K562 (cell line): ENCODE measurements around the gene CBFA2T2. TPM values are rescaled to one million over a fixed set of nuclear protein-coding genes. Genes with fewer than 3 reads are reported as not detected.

Source experiments
- ATAC-seq: fragments of 200-7000 bp; cut with Tn5 transposase; 3 replicates; pipeline ENCODE4 v1.9.1; 2020; ENCODE audit warnings: moderate library complexity
- BruUV-seq: library from RNA; stranded (reverse); fragments of 400-500 nt; replicated peaks from 2 replicates; lab custom pipeline; 2021; lab: Mats Ljungman, UMichigan
- CTCF ChIA-PET: fragments of 300-600 bp; formaldehyde crosslinking; extraction: SDS; loops from one replicate; lab custom pipeline; 2021; ENCODE audit warnings: low intra/inter-chr PET ratio; lab: Yijun Ruan, JAX
- POLR2A ChIA-PET: fragments of 300-600, 350-650 bp; sonication (Branson Sonifier 250); formaldehyde crosslinking; extraction: SDS; loops from one replicate; lab custom pipeline; 2021; ENCODE audit warnings: antibody characterized with exemption, inconsistent platforms; lab: Yijun Ruan, JAX
- DNase-seq, 4 experiments: peaks; one replicate each; pipeline versions ENCODE4 v3.0.0 to v3.0.0-alpha.2; 2011 to 2018; ENCODE audit warnings: low spot score in 3 of 4, mixed read lengths in 3 of 4; ENCODE audit errors: extremely low read depth in 1 of 4
- FAIRE-seq: peaks from 2 replicates; lab custom pipeline; 2011; peaks lifted over from hg19 to GRCh38; lab: Jason Lieb, UNC
- H2AFZ ChIP-seq: 2 replicates; pipeline ENCODE4 v1.6.0; 2011; ENCODE audit warnings: low read depth, low read length, control low read depth, inconsistent platforms
- H3K27ac ChIP-seq: fragments of 200-600 bp; 3 replicates; pipeline ENCODE4 v1.8.0; 2011; ENCODE audit warnings: low read depth, mild to moderate bottlenecking, control low read depth, inconsistent platforms, low read length, moderate library complexity, mixed read lengths; ENCODE audit errors: extremely low read depth
- H3K27me3 ChIP-seq, 2 experiments: fragments of 300-600 bp in 1 of 2; 2 replicates in 1 of 2; 3 replicates in 1 of 2; pipeline versions ENCODE4 v1.6.0 to v1.8.0; 2011; ENCODE audit warnings: inconsistent platforms in 2 of 2, low read length in 2 of 2, mild to moderate bottlenecking in 1 of 2, mixed read lengths in 1 of 2, moderate library complexity in 1 of 2; ENCODE audit not compliant: control insufficient read depth in 2 of 2, insufficient read depth in 2 of 2
- H3K36me3 ChIP-seq: fragments of 300-600 bp; 3 replicates; pipeline ENCODE4 v1.8.0; 2011; ENCODE audit warnings: mild to moderate bottlenecking, low read length, inconsistent platforms; ENCODE audit not compliant: control insufficient read depth, insufficient read depth
- H3K4me1 ChIP-seq, 2 experiments: fragments of 200-600 bp in 1 of 2; replicated peaks in 1 of 2; 2 replicates in 1 of 2; 3 replicates in 1 of 2; pipeline versions ENCODE4 v1.5.1 to v1.8.0; 2011; ENCODE audit warnings: inconsistent platforms in 2 of 2, low read length in 2 of 2, mild to moderate bottlenecking in 1 of 2, mixed read lengths in 1 of 2, moderate library complexity in 1 of 2; ENCODE audit not compliant: control insufficient read depth in 2 of 2, insufficient read depth in 2 of 2
- H3K4me2 ChIP-seq: 2 replicates; pipeline ENCODE4 v1.6.1; 2011; ENCODE audit warnings: low read length, control low read depth, inconsistent platforms, mixed read lengths; ENCODE audit not compliant: insufficient read depth
- H3K4me3 ChIP-seq: fragments of 200-600 bp; sonication (generic), shearing (Covaris generic); 2 replicates; pipeline ENCODE4 v1.5.1; 2016; ENCODE audit warnings: control low read depth, inconsistent platforms
- H3K79me2 ChIP-seq: fragments of 200-600 bp; 3 replicates; pipeline ENCODE4 v1.8.0; 2011; ENCODE audit warnings: low read length, inconsistent platforms; ENCODE audit not compliant: control insufficient read depth, insufficient read depth
- H3K9ac ChIP-seq, 2 experiments: 2 replicates each; pipeline versions ENCODE4 v1.6.0 to v1.6.1; 2011; ENCODE audit warnings: low read depth in 2 of 2, low read length in 2 of 2, control low read depth in 1 of 2, inconsistent platforms in 1 of 2, mild to moderate bottlenecking in 1 of 2, mixed read lengths in 1 of 2; ENCODE audit not compliant: insufficient read depth in 1 of 2
- H3K9me1 ChIP-seq: one replicate; pipeline ENCODE4 v1.6.0; 2011; ENCODE audit warnings: inconsistent platforms, mild to moderate bottlenecking, low read length, moderate library complexity; ENCODE audit not compliant: control insufficient read depth, insufficient read depth
- H3K9me3 ChIP-seq: replicated peaks from 2 replicates; pipeline ENCODE4 v1.5.1; 2011; ENCODE audit warnings: low read depth, low read length, inconsistent platforms; ENCODE audit not compliant: control insufficient read depth, insufficient read depth
- H4K20me1 ChIP-seq: replicated peaks from 2 replicates; pipeline ENCODE4 v1.6.1; 2011; ENCODE audit warnings: low read length, inconsistent platforms, mixed read lengths; ENCODE audit not compliant: control insufficient read depth, insufficient read depth
- HDAC3 ChIP-seq: fragments of 450-650 bp; IDR thresholded peaks from 2 replicates; pipeline ENCODE4 v1.6.1; 2018; ENCODE audit warnings: borderline replicate concordance, mild to moderate bottlenecking, moderate library complexity; ENCODE audit not compliant: partially characterized antibody
- NFRKB ChIP-seq: fragments of 450-650 bp; IDR thresholded peaks from 2 replicates; pipeline ENCODE4 v1.6.1; 2016; ENCODE audit warnings: low read depth
- NR2C2 ChIP-seq, 2 experiments: fragments of 200-800 bp in 1 of 2; sonication (Bioruptor generic) in 1 of 2; sonication (generic) in 1 of 2; formaldehyde crosslinking in 1 of 2; IDR thresholded peaks; 2 replicates each; pipeline versions ENCODE4 v1.6.1 to v1.8.0; 2016 to 2022; ENCODE audit warnings: mild to moderate bottlenecking in 1 of 2, missing compliant biosample characterization in 1 of 2, missing genetic modification characterization in 1 of 2, missing genetic modification reagents in 1 of 2
- NRF1 ChIP-seq, 2 experiments: fragments of 450-650 bp; IDR thresholded peaks in 1 of 2; conservative IDR thresholded peaks in 1 of 2; 2 replicates each; pipeline ENCODE4 v1.6.1; 2014; ENCODE audit warnings: mild to moderate bottlenecking in 2 of 2
- PRMT5 ChIP-seq: sonication (generic); formaldehyde crosslinking; IDR thresholded peaks from 2 replicates; pipeline ENCODE4 v1.5.0; 2020; ENCODE audit warnings: missing genetic modification reagents
- WGBS: fragments of 100-300 bp; shearing (Covaris generic); methylation state at CpG from one replicate; pipeline ENCODE4 v1.1.6; 2016; ENCODE audit warnings: low coverage, mixed read lengths; ENCODE audit not compliant: insufficient coverage; ENCODE audit errors: missing lambda C conversion rate; 5-methylcytosine and 5-hydroxymethylcytosine counted together
- in situ Hi-C: fragments of 300-500 bp; cut with MboI; formaldehyde crosslinking; loops from 4 replicates; pipeline ENCODE4 v1.15.0; 2018; ENCODE audit warnings: inconsistent platforms, mixed read lengths
- intact Hi-C: fragments of 100-400 bp; cut with micrococcal nuclease; formaldehyde crosslinking; loops from 2 replicates; pipeline ENCODE4 v1.14.2; 2022
- polyA plus RNA-seq, 8 experiments: library from polyadenylated mRNA; depleted of rRNA in 4 of 8; stranded (reverse) in 5 of 8; unstranded in 3 of 8; fragments of >200 nt; fragmentation: Nextera tagmentation in 2 of 8; fragmentation: Illumina TruSeq in 1 of 8; extraction: Ambion mirVana in 2 of 8; extraction: Trizol in 1 of 8; gene quantifications; 2 replicates each; pipeline versions ENCODE4 v1.2.1 to v1.2.3, GENCODE V29; 2011 to 2014; ENCODE audit warnings: inconsistent platforms in 1 of 8, missing spikeins in 1 of 8
- total RNA-seq, 7 experiments: library from RNA; depleted of rRNA in 6 of 7; stranded (reverse); fragments of >200 nt in 6 of 7; fragmentation: Illumina TruSeq in 2 of 7; extraction: Trizol in 2 of 7; gene quantifications; 2 replicates each; pipeline versions ENCODE4 v1.2.1 to v1.2.3, GENCODE V29; 2011 to 2021; ENCODE audit warnings: low replicate concordance in 1 of 7
- TF ChIP-seq, protein P1 (sequence below): fragments of 450-650 bp; IDR thresholded peaks from 2 replicates; pipeline ENCODE4 v1.6.1; 2016; ENCODE audit warnings: antibody characterized with exemption
- TF ChIP-seq, protein P2 (sequence below): fragments of 450-650 bp; IDR thresholded peaks from 2 replicates; pipeline ENCODE4 v1.6.1; 2016; ENCODE audit warnings: missing biosample characterization, missing genetic modification characterization
- TF ChIP-seq, protein P3 (sequence below), 2 experiments: fragments of 450-650 bp; IDR thresholded peaks; 2 replicates each; pipeline ENCODE4 v1.6.1; 2016; ENCODE audit warnings: mild to moderate bottlenecking in 2 of 2, borderline replicate concordance in 1 of 2, low read depth in 1 of 2, moderate library complexity in 1 of 2

Gene CBFA2T2
- total and polyA plus RNA-seq, 9 of the 15 experiments (the other 6 are each of a cell fraction or from before 2014, with no cell fraction given): 0.27 to 9.6 (median 5.8) TPM

DNA sequence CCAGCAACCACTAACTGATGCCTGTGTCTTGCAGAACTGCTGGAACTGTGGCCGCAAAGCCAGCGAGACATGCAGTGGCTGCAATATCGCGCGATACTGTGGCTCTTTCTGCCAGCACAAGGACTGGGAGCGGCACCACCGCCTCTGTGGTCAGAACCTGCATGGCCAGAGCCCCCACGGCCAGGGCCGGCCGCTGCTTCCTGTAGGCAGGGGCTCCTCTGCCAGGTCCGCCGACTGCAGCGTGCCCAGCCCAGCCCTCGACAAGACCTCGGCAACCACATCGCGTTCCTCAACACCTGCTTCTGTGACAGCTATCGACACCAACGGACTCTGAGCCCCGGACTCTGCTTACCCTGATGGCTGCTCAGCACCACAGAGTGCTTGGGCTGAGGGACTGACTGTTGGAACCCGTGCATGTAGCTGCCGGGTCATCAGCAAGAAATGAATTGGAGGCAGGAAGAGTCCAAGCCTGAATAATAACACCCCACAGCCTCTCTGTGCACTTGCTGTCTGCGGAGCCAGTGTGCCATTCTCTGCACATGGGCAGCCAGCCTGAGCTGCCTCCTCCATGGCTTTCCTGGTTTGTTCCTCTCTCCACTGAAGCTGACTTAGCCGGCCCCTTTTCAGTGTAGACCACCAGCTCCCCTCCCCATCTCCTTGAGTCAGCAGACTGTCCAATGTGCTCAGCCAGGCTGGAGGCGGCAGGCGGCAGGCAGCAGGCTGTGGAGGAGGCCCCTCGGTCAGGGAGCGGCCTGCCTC, 154.6 kb downstream of the CBFA2T2 start (continued):
- TF ChIP-seq, protein P1, sequence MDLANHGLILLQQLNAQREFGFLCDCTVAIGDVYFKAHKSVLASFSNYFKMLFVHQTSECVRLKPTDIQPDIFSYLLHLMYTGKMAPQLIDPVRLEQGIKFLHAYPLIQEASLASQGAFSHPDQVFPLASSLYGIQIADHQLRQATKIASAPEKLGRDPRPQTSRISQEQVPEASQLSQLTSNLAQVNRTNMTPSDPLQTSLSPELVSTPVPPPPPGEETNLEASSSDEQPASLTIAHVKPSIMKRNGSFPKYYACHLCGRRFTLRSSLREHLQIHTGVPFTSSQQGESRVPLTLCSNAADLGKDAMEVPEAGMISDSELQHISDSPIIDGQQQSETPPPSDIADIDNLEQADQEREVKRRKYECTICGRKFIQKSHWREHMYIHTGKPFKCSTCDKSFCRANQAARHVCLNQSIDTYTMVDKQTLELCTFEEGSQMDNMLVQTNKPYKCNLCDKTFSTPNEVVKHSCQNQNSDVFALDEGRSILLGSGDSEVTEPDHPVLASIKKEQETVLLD: no peak
- TF ChIP-seq, all 486 proteins: peak for 0

- POLR2A ChIA-PET: interaction anchor here (0.6 kb wide), 1 partner anchor 82 kb away, joined by 3 read pairs; no protein-coding TSS in a partner anchor
- H3K9ac ChIP-seq: no peak overlapping the region; a peak in 1 of 4 replicates
- FAIRE-seq (peak; percentile 59), DNase-seq (peak in 2 of 4 experiments; percentile 16 to 65), ATAC-seq (peak; percentile 39; the same call in 1 of the 3 replicates)
- in situ Hi-C loops (no loop called here), intact Hi-C loops (no loop called here)
- H2AFZ ChIP-seq: no peak overlapping the region
- H3K27ac ChIP-seq: no peak overlapping the region
- BruUV-seq: no TSS peak
- H3K27me3 ChIP-seq: no peaks in the 10 kb centered on the region
- no peaks in the 10 kb centered on the region for H3K79me2 ChIP-seq
- no peak overlapping the region for H3K4me3 ChIP-seq
- H3K9me3 ChIP-seq: no peaks in the 10 kb centered on the region; the same call in 1 of the 2 replicates
- 42% methylated on average over 4 of the region's 4 CpGs for WGBS
- peaks cover 25% of the 10 kb centered on the region; the same call in 2 of the 3 replicates for H3K36me3 ChIP-seq
- no peak overlapping the region for H3K4me2 ChIP-seq
- H3K9me1 ChIP-seq: peaks cover 7% of the 10 kb centered on the region
- CTCF ChIA-PET: no interaction called here
- H4K20me1 ChIP-seq: peaks cover 9% of the 10 kb centered on the region; the same call in 1 of the 2 replicates
- peaks cover 3 to 18% of the 10 kb centered on the region in 2 experiments; a peak in 2 of 5 replicates for H3K4me1 ChIP-seq
- TF ChIP-seq, protein P2, sequence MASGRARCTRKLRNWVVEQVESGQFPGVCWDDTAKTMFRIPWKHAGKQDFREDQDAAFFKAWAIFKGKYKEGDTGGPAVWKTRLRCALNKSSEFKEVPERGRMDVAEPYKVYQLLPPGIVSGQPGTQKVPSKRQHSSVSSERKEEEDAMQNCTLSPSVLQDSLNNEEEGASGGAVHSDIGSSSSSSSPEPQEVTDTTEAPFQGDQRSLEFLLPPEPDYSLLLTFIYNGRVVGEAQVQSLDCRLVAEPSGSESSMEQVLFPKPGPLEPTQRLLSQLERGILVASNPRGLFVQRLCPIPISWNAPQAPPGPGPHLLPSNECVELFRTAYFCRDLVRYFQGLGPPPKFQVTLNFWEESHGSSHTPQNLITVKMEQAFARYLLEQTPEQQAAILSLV (tag): no peak
- no peak for TF ChIP-seq PRMT5
- TF ChIP-seq, protein P3, sequence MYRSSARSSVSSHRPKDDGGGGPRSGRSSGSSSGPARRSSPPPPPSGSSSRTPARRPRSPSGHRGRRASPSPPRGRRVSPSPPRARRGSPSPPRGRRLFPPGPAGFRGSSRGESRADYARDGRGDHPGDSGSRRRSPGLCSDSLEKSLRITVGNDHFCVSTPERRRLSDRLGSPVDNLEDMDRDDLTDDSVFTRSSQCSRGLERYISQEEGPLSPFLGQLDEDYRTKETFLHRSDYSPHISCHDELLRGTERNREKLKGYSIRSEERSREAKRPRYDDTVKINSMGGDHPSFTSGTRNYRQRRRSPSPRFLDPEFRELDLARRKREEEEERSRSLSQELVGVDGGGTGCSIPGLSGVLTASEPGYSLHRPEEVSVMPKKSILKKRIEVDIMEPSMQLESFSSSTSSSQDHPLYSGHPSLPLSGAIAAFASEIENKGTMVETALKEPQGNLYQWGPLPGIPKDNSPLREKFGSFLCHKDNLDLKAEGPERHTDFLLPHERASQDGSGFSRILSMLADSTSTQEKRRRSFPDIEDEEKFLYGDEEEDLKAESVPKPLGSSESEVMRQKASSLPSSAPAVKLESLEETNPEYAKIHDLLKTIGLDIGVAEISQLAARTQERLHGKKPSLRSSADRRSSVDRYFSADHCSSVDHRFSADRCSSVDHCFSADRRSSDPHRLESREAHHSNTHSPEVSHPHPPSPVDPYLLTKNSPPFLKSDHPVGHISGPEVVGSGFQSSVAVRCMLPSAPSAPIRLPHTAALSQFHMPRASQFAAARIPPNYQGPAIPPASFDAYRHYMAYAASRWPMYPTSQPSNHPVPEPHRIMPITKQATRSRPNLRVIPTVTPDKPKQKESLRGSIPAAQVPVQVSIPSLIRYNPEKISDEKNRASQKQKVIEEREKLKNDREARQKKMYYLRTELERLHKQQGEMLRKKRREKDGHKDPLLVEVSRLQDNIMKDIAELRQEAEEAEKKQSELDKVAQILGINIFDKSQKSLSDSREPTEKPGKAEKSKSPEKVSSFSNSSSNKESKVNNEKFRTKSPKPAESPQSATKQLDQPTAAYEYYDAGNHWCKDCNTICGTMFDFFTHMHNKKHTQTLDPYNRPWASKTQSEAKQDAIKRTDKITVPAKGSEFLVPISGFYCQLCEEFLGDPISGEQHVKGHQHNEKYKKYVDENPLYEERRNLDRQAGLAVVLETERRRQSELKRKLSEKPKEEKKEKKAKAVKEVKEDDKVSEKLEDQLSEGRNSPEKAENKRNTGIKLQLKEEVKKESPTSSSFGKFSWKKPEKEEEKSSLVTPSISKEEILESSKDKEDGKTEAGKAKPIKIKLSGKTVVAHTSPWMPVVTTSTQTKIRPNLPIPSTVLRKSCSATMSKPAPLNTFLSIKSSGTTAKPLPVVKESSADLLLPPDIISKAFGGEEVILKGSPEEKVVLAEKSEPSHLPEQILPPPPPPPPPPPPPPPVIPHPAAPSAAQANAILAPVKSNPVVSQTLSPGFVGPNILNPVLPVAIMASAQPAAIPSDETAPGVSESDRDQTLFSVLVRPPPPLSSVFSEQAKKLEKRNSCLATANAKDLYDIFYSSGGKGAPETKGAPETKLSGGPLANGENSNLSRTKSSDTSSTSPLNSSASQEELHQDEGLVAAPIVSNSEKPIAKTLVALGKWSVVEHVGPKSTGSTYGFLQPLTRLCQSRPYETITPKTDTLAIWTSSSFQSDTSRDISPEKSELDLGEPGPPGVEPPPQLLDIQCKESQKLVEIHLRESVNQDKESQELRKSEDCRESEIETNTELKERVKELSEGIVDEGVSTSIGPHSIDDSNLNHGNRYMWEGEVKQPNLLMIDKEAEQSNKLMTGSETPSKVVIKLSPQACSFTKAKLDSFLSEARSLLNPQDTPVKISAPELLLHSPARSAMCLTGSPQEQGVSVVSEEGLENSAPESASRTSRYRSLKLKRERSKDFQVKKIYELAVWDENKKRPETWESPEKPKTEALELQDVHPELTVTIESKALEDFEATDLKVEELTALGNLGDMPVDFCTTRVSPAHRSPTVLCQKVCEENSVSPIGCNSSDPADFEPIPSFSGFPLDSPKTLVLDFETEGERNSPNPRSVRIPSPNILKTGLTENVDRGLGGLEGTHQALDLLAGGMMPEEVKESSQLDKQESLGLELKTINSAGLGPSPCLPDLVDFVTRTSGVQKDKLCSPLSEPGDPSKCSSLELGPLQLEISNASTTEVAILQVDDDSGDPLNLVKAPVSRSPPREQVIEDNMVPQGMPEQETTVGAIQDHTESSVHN (IDR thresholded peaks at IDR 0.05; ENCODE audit: borderline replicate concordance in 1 of 2, low read depth in 1 of 2): no peak
- TF ChIP-seq HDAC3: no peak
- no peak for TF ChIP-seq NR2C2 (CRISPR knock-in tag; IDR thresholded peaks at IDR 0.05)
- TF ChIP-seq NR2C2 (tag; IDR thresholded peaks at IDR 0.05): no peak
- no peak for TF ChIP-seq NRF1 (conservative IDR thresholded peaks at IDR 0.05 in 1 of 2, IDR thresholded peaks at IDR 0.05 in 1 of 2)
- no peak for TF ChIP-seq NFRKB
Measured at GRCh38 chr20:33645072-33645358, 155.1 kb downstream of the CBFA2T2 start.
